ENCODE results near the gene FAM98B.
A peak's percentile ranks its signal among the peaks of the same experiment; 100 is the strongest.
"Not testable (repeated sequence)": the region's sequence is repeated elsewhere in the genome, so short reads cannot be mapped to it uniquely, and the experiment has no call there.

The FAM98B gene

DNA sequence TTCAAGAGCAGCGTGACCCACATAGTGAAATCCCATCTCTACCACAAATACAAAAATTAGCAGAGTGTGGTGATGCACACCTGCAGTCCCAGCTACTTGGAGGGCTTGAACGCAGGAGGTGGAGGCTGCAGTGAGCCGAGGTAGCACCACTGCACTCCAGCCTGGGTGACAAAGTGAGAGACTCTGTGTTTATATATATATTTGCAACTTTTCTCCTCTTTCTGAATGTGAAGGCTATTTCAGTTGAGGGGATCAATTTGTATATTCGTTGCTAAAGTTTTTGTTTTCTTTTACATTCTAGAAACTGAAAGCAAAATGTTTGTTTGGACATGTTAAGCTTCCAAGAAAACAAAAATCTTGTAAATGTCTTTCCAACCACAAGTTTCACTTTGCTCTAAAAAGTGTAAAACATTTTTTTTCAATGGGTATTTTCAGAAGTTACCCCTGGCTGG is 29.8 kb upstream of the FAM98B start:
- no peak for DNase-seq (ENCODE audit: low read depth)
- no peak overlapping the region for H3K4me3 ChIP-seq (ENCODE audit: low read depth, low read length)
- TF ChIP-seq, protein P1, sequence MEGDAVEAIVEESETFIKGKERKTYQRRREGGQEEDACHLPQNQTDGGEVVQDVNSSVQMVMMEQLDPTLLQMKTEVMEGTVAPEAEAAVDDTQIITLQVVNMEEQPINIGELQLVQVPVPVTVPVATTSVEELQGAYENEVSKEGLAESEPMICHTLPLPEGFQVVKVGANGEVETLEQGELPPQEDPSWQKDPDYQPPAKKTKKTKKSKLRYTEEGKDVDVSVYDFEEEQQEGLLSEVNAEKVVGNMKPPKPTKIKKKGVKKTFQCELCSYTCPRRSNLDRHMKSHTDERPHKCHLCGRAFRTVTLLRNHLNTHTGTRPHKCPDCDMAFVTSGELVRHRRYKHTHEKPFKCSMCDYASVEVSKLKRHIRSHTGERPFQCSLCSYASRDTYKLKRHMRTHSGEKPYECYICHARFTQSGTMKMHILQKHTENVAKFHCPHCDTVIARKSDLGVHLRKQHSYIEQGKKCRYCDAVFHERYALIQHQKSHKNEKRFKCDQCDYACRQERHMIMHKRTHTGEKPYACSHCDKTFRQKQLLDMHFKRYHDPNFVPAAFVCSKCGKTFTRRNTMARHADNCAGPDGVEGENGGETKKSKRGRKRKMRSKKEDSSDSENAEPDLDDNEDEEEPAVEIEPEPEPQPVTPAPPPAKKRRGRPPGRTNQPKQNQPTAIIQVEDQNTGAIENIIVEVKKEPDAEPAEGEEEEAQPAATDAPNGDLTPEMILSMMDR (conservative IDR thresholded peaks at IDR 0.05; ENCODE audit: low read depth, low read length) = no peak

DNA sequence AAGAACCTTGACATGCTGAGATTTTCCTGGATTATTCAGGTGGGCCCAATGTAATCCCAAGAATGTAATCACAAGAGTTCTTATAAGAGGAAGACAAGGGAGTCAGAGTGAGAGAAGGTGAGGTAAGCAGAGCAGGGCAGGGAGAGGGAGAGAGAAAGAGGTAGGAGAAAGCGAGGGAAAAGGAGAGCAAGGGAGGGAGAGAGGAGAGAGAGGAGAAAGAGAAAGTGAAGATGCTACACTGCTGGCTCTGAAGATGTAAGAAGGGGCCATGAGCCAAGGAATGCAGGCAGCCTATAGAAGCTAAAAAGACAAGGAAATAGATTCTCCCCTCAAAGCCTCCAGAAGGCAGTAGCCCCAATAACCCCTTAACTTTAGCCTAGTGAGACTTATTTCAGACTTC is 28.7 kb upstream of the FAM98B start:
- TF ChIP-seq, protein P1 (conservative IDR thresholded peaks at IDR 0.05; ENCODE audit: low read depth, low read length) = no peak
- H3K4me3 ChIP-seq (ENCODE audit: low read depth, low read length) = no peak overlapping the region

DNA sequence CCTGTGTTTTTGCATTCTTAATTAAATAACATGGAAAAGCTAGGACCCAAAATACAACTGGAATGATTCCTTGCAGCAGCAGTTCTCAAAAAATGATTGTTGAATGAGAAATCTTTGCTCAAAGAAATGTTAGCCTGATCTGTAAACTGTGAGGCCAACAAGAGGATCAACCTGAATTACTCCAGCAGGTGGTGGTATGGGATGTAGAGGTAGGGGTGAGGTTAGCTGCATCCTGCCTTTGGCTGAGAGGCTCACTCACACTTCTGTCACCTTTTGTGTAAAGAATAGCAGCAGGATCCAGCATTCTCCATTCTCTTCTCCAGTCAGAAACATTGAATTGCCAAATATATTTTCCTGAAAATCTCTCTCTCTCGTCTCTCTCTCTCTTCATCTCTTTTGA is 26.5 kb upstream of the FAM98B start:
- H3K4me3 ChIP-seq (ENCODE audit: low read depth, low read length) = no peak overlapping the region
- DNase-seq (ENCODE audit: low read depth) = no peak
- TF ChIP-seq, protein P1 (conservative IDR thresholded peaks at IDR 0.05; ENCODE audit: low read depth, low read length) = no peak

More for the DNA sequence above, 28.7 kb upstream of the FAM98B start:
- DNase-seq (ENCODE audit: low read depth) = no peak

DNA sequence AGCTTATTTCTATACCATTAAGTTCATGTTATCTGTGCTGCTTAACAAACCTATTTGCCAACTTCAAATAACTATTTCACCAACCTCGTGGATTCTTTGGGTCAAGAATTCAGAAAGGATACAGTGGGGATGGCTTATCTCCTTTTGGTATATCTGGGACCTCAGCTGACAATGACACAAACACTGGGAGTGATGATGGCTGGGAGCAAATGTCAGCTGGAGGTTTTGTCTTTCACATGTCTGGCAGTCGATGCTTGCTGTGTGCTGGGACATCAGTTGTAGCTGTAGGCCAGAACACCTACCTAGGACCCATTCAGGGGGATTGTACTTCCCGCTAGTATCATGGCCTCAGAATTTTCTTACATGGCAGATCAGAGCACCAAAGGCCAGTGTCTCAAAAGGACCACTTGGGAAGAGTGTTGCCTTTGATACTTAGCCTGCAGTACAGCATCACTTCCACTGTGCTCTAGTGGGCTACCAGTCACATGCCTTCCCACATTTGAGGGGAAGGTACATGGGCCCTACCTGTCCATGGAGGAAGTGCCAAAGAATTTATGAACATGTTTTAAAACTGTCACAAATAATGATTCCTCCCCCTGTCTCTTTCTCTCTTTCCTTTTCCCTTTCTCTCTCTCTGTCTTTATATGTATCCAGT is 23.7 kb upstream of the FAM98B start:
- TF ChIP-seq, protein P1 (conservative IDR thresholded peaks at IDR 0.05; ENCODE audit: low read depth, low read length) = no peak
- H3K4me3 ChIP-seq (ENCODE audit: low read depth, low read length) = no peak overlapping the region
- DNase-seq (ENCODE audit: low read depth) = no peak

DNA sequence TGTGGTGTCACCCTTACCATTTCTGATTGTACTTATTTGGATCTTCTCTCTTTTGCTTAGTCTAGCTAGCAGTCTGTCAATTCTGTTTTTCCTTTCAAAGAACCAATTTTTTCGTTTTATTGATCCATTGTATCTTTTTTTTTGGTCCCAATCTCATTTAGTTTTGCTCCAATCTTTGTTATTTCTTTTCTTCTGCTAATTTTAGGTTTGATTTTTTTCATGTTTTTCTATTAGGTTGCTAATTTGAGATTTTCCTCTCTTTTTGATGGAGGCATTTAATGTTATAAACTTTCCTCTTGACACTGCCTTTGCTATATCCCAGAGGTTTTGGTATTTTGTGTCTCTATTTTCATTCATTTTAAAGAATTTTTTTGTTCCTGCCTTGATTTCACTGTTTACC is 16.9 kb upstream of the FAM98B start:
- no peak for DNase-seq (ENCODE audit: low read depth)
- no peak overlapping the region for H3K4me3 ChIP-seq (ENCODE audit: low read depth, low read length)
- TF ChIP-seq, protein P1 (conservative IDR thresholded peaks at IDR 0.05; ENCODE audit: low read depth, low read length) = no peak

DNA sequence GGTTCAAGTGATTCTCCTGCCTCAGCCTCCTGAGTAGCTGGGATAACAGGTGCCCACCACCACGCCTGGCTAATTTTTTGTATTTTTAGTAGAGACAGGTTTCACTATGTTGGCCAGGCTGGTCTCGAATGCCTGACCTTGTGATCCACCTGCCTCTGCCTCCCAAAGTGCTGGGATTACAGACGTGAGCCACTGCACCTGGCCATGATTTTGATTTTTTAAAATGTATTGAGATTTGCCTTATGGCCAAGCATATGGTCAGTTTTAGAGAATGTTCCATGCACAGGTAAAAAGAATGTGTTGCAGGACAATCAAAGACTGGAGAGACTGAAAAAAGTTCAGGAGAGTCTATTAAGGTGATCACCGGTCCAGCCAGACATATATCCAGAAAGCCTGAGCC is 16.3 kb upstream of the FAM98B start:
- H3K4me3 ChIP-seq (ENCODE audit: low read depth, low read length); DNase-seq (ENCODE audit: low read depth): not testable (repeated sequence)

DNA sequence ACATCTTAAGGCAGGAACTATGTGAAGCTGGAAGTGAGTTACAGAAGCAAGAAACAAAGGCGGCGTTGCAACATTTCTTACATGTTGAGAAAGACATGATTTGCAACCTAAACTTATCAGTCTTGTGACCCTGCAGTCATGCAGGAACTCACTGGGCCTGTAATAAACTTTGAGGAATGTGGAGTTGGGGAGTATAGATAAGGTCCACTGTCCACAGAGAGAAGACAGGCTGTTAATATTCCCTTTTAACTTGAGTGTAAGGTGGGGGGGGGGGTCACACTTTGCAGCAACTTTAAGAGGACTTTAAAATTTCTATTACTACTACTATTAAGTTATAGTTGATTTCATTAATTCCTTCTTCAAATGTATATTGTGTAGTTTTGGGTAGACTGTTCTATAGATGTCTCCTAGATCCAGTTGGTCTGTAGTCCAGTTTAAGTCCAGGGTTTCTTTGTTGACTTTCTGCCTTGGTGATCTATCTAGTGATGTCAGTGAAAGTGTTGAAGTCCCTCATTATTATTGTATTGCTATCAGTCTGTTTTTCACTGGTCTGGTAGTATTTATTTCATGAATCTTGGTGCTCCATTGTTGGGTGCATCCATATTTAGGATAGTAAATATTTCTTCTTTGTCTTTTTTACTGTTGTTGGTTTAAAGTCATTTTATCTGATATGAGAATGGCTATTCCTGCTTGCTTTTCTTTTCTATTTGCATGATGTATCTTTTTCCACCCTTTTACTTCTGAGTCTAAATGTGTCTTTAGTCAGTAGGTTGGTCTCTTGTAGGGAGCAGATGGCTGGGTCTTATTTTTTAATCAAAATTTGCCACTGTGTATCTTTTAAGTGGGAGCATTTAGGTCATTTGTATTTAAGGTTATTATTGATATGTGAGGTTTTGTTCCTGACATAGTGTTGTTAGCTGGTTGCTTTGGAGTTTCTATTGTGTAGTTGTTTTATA is 15.6 kb upstream of the FAM98B start:
- no peak overlapping the region for H3K4me3 ChIP-seq (ENCODE audit: low read depth, low read length)
- DNase-seq (ENCODE audit: low read depth) = peak; percentile 68
- TF ChIP-seq, protein P1 (conservative IDR thresholded peaks at IDR 0.05; ENCODE audit: low read depth, low read length) = no peak

Data from choroid plexus epithelial cell (primary cell).